A375 (cell line): Measurements from ENCODE around the gene PROKR2. TPM values are rescaled to one million over a fixed set of nuclear protein-coding genes. Genes with fewer than 3 reads are reported as not detected.

Experiments used
- small RNA-seq: library from RNA; depleted of rRNA; stranded (forward); fragments of <200 nt; gene quantifications from one replicate; pipeline ENCODE3, GENCODE V24; 2014
- total RNA-seq: library from RNA; depleted of rRNA; stranded (reverse); fragments of >200 nt; shearing (Covaris generic); gene quantifications from 2 replicates; pipeline ENCODE4 v1.2.3, GENCODE V29; 2014; rRNA removed

PROKR2 gene
- not detected in 2 replicates for total RNA-seq

GRCh38 chr20:5316188-5317158 is at the start of gene PROKR2:
Gene PROKR2 (minus strand): TSS chr20:5316954. CDS start chr20:5314369, 2,585 bp downstream.

Small RNAs within 50 kb of the gene (small RNA-seq; reads per million reads assigned to genes)
- gene RNA5-8SP7, result 0.59 reads per million, percentile 33 among the genes with 10 or more reads in this experiment

Other genes with a start within 250 kb of the PROKR2 start
- 125 and 128 TPM in 2 replicates for gene TMEM230, start 203.9 kb downstream of the PROKR2 start, total RNA-seq
- 169 and 205 TPM in 2 replicates for gene PCNA, start 197.0 kb downstream of the PROKR2 start, total RNA-seq
- 8.4 and 9.6 TPM in 2 replicates for gene CDS2, start 189.9 kb downstream of the PROKR2 start, total RNA-seq